ENCODE results near the gene TMTC3.

TMTC3 gene

DNA sequence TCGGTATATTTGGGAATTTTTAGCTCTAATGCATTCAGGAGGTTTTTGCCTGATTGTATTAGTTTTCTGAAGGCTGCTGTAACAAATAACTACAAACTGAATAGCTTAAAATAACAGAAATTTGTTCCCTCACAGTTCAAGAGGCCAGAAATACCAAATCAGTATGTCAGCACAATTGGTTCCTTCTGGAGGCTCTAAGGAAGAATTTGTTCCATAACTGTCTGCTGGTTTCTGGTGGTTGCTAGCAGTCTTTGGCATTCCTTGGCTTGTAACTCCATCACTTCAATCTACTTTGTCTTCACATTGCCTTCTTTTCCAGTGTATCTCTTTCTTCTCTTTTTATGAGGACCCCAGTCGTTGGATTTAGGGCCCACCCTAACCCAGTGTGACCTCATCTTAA, 21.3 kb downstream of the TMTC3 start:
- Histone ChIP-seq H2BK5ac (ENCODE audit: low read length) (no peak overlapping the region), H3K79me1 (ENCODE audit: low read depth, low read length) (no peaks in the 10 kb centered on the region), H3K27ac (replicated peaks; ENCODE audit: low read length) (no peak overlapping the region), H3K36me3 (replicated peaks in 1 of 2; ENCODE audit: control insufficient read depth in 2 of 2, insufficient read depth in 2 of 2, low read length in 2 of 2) (peaks cover 1 to 57% of the 10 kb centered on the region in 2 donors), H4K8ac (ENCODE audit: low read depth, low read length) (no peak overlapping the region), H3K27me3 (ENCODE audit: control insufficient read depth in 3 of 3, insufficient read depth in 3 of 3, low read depth in 1 of 3, low read length in 3 of 3) (no peaks in the 10 kb centered on the region), H3K9me3 (replicated peaks in 1 of 2; ENCODE audit: control insufficient read depth in 2 of 2, insufficient read depth in 1 of 2, low read depth in 1 of 2, low read length in 2 of 2) (no peaks in the 10 kb centered on the region), H3K4me2 (ENCODE audit: insufficient read depth, low read length, poor library complexity, severe bottlenecking) (no peak overlapping the region), H3K4me3 (ENCODE audit: low read length in 2 of 2) (no peak overlapping the region), H2BK15ac (ENCODE audit: low read length) (no peak overlapping the region), H2BK120ac (ENCODE audit: low read depth, low read length) (no peak overlapping the region), H4K91ac (ENCODE audit: low read depth, low read length, poor library complexity) (no peak overlapping the region), H3K14ac (ENCODE audit: low read length) (no peak overlapping the region), H2BK12ac (ENCODE audit: low read length) (no peak overlapping the region), H3K4me1 (ENCODE audit: control insufficient read depth in 2 of 2, insufficient read depth in 1 of 2, low read depth in 1 of 2, low read length in 2 of 2) (no peaks in the 10 kb centered on the region), H2AFZ (ENCODE audit: low read length) (no peak overlapping the region), H2AK5ac (ENCODE audit: low read depth, low read length) (no peak overlapping the region), H3K9ac (ENCODE audit: low read depth, low read length, poor library complexity) (no peak overlapping the region), H3K18ac (ENCODE audit: low read length) (no peak overlapping the region), H3K23ac (ENCODE audit: low read depth, low read length, poor library complexity) (no peak overlapping the region), H3K4ac (ENCODE audit: low read length) (no peak overlapping the region)
- WGBS, 2 donors (ENCODE audit: extremely low coverage in 2 of 2, insufficient read length in 2 of 2, insufficient replicate concordance in 1 of 2), result no CpG with 5 or more reads among the region's 2 CpGs
- DNase-seq (ENCODE audit: low spot score), result no peak

DNA sequence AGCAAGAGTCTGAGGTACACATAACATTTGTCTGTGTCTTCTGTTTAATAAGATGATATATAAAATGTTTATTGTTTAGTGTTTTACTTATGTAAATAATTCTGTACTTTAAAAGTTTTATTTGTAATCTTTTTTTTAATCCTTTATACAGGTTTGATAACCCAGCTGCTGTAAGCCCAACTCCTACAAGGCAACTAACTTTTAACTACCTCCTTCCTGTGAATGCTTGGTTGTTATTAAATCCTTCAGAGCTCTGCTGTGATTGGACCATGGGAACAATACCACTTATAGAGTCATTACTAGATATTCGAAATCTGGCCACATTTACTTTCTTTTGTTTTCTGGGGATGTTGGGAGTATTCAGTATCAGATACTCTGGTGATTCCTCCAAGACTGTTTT, 24.1 kb downstream of the TMTC3 start:
- Histone ChIP-seq H2BK12ac (ENCODE audit: low read length) (no peak overlapping the region), H3K23ac (ENCODE audit: low read depth, low read length, poor library complexity) (no peak overlapping the region), H3K4me2 (ENCODE audit: insufficient read depth, low read length, poor library complexity, severe bottlenecking) (no peak overlapping the region), H2BK5ac (ENCODE audit: low read length) (no peak overlapping the region), H3K18ac (ENCODE audit: low read length) (no peak overlapping the region), H3K4me3 (ENCODE audit: low read length in 2 of 2) (no peak overlapping the region), H3K4ac (ENCODE audit: low read length) (no peak overlapping the region), H3K9ac (ENCODE audit: low read depth, low read length, poor library complexity) (no peak overlapping the region), H3K79me1 (ENCODE audit: low read depth, low read length) (no peaks in the 10 kb centered on the region), H2BK120ac (ENCODE audit: low read depth, low read length) (no peak overlapping the region), H3K14ac (ENCODE audit: low read length) (no peak overlapping the region), H3K27ac (replicated peaks; ENCODE audit: low read length) (no peak overlapping the region), H3K4me1 (ENCODE audit: control insufficient read depth in 2 of 2, insufficient read depth in 1 of 2, low read depth in 1 of 2, low read length in 2 of 2) (no peaks in the 10 kb centered on the region), H3K36me3 (replicated peaks in 1 of 2; ENCODE audit: control insufficient read depth in 2 of 2, insufficient read depth in 2 of 2, low read length in 2 of 2) (peaks cover 1 to 59% of the 10 kb centered on the region in 2 donors), H2AK5ac (ENCODE audit: low read depth, low read length) (no peak overlapping the region), H2BK15ac (ENCODE audit: low read length) (no peak overlapping the region), H3K9me3 (replicated peaks in 1 of 2; ENCODE audit: control insufficient read depth in 2 of 2, insufficient read depth in 1 of 2, low read depth in 1 of 2, low read length in 2 of 2) (no peaks in the 10 kb centered on the region), H3K27me3 (ENCODE audit: control insufficient read depth in 3 of 3, insufficient read depth in 3 of 3, low read depth in 1 of 3, low read length in 3 of 3) (no peaks in the 10 kb centered on the region), H4K8ac (ENCODE audit: low read depth, low read length) (no peak overlapping the region), H4K91ac (ENCODE audit: low read depth, low read length, poor library complexity) (no peak overlapping the region), H2AFZ (ENCODE audit: low read length) (no peak overlapping the region)
- WGBS, 2 donors (ENCODE audit: extremely low coverage in 2 of 2, insufficient read length in 2 of 2, insufficient replicate concordance in 1 of 2), result no CpG with 5 or more reads among the region's 1 CpG
- DNase-seq (ENCODE audit: low spot score), result no peak

DNA sequence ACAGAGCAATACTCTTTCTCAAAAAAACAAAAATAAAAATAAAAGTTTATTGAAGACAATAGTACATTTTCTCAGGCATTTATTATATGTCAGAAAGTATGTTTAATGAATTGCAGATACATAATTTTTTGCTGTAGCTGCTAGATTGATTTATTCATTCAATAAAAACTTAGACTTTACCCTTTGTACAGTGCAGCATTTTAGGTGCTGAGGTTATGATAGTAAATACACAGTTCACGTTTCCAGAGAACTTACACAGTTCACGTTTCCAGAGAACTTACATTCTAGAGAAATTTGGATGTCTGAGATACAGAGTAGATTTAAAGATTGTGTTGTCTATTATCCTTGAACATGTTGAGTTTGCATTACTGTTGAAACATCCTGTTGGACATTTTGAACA, 25.3 kb downstream of the TMTC3 start:
- Histone ChIP-seq H3K9ac (ENCODE audit: low read depth, low read length, poor library complexity) (no peak overlapping the region), H2BK5ac (ENCODE audit: low read length) (no peak overlapping the region), H4K91ac (ENCODE audit: low read depth, low read length, poor library complexity) (no peak overlapping the region), H3K23ac (ENCODE audit: low read depth, low read length, poor library complexity) (no peak overlapping the region), H3K27ac (replicated peaks; ENCODE audit: low read length) (no peak overlapping the region), H4K8ac (ENCODE audit: low read depth, low read length) (no peak overlapping the region), H3K4me3 (ENCODE audit: low read length in 2 of 2) (no peak overlapping the region), H3K4ac (ENCODE audit: low read length) (no peak overlapping the region), H3K79me1 (ENCODE audit: low read depth, low read length) (no peaks in the 10 kb centered on the region), H3K36me3 (replicated peaks in 1 of 2; ENCODE audit: control insufficient read depth in 2 of 2, insufficient read depth in 2 of 2, low read length in 2 of 2) (peaks cover 1 to 56% of the 10 kb centered on the region in 2 donors), H3K14ac (ENCODE audit: low read length) (no peak overlapping the region), H2BK12ac (ENCODE audit: low read length) (no peak overlapping the region), H3K4me1 (ENCODE audit: control insufficient read depth in 2 of 2, insufficient read depth in 1 of 2, low read depth in 1 of 2, low read length in 2 of 2) (no peaks in the 10 kb centered on the region), H3K27me3 (ENCODE audit: control insufficient read depth in 3 of 3, insufficient read depth in 3 of 3, low read depth in 1 of 3, low read length in 3 of 3) (no peaks in the 10 kb centered on the region), H3K18ac (ENCODE audit: low read length) (no peak overlapping the region), H2BK120ac (ENCODE audit: low read depth, low read length) (no peak overlapping the region), H2BK15ac (ENCODE audit: low read length) (no peak overlapping the region), H3K9me3 (replicated peaks in 1 of 2; ENCODE audit: control insufficient read depth in 2 of 2, insufficient read depth in 1 of 2, low read depth in 1 of 2, low read length in 2 of 2) (no peaks in the 10 kb centered on the region), H2AK5ac (ENCODE audit: low read depth, low read length) (no peak overlapping the region), H2AFZ (ENCODE audit: low read length) (no peak overlapping the region), H3K4me2 (ENCODE audit: insufficient read depth, low read length, poor library complexity, severe bottlenecking) (no peak overlapping the region)
- no peak for DNase-seq (ENCODE audit: low spot score)
- no CpG with 5 or more reads among the region's 2 CpGs for WGBS, 2 donors (ENCODE audit: extremely low coverage in 2 of 2, insufficient read length in 2 of 2, insufficient replicate concordance in 1 of 2)

DNA sequence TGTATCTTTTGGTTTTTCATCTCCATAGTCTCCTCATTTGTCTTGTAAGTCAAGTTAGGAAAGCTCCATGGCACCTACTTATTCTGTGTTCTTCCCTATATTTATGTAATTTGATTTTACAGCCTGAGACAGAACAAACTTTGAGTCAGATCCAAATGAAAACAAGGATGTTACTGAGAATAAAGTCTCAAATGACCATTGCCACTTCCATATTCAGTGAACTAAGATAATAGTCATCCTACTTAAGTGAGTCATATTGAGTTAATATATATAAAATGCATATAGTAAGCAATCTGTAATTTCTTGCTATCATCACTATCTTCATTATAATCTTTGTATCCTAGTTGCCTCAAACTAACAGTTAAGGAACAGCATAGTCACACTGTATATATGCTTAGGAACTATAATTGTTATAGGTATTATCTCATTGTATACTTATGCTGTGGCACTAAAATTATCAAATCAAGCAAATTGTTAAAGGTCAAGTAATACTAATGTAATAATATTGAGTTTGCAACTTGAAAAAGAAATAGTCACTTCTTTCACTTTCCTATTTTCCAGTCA, 30.8 kb downstream of the TMTC3 start:
- no peaks in the 10 kb centered on the region for H3K9me3 ChIP-seq (replicated peaks in 1 of 2; ENCODE audit: control insufficient read depth in 2 of 2, insufficient read depth in 1 of 2, low read depth in 1 of 2, low read length in 2 of 2)
- no peak overlapping the region for H3K4me2 ChIP-seq (ENCODE audit: insufficient read depth, low read length, poor library complexity, severe bottlenecking)
- H2AK5ac ChIP-seq (ENCODE audit: low read depth, low read length), result no peak overlapping the region
- no peak overlapping the region for H2BK5ac ChIP-seq (ENCODE audit: low read length)
- H2AFZ ChIP-seq (ENCODE audit: low read length), result no peak overlapping the region
- no peak overlapping the region for H2BK120ac ChIP-seq (ENCODE audit: low read depth, low read length)
- H3K27me3 ChIP-seq (ENCODE audit: control insufficient read depth in 3 of 3, insufficient read depth in 3 of 3, low read depth in 1 of 3, low read length in 3 of 3), result no peaks in the 10 kb centered on the region
- no peak overlapping the region for H2BK12ac ChIP-seq (ENCODE audit: low read length)
- H3K4me1 ChIP-seq (ENCODE audit: control insufficient read depth in 2 of 2, insufficient read depth in 1 of 2, low read depth in 1 of 2, low read length in 2 of 2), result no peaks in the 10 kb centered on the region
- no peak overlapping the region for H3K4me3 ChIP-seq (ENCODE audit: low read length in 2 of 2)
- peaks cover 2 to 66% of the 10 kb centered on the region in 2 donors for H3K36me3 ChIP-seq (replicated peaks in 1 of 2; ENCODE audit: control insufficient read depth in 2 of 2, insufficient read depth in 2 of 2, low read length in 2 of 2)
- H3K4ac ChIP-seq (ENCODE audit: low read length), result no peak overlapping the region
- no peak overlapping the region for H4K91ac ChIP-seq (ENCODE audit: low read depth, low read length, poor library complexity)
- H3K14ac ChIP-seq (ENCODE audit: low read length), result no peak overlapping the region
- no peak overlapping the region for H3K23ac ChIP-seq (ENCODE audit: low read depth, low read length, poor library complexity)
- no peak overlapping the region for H2BK15ac ChIP-seq (ENCODE audit: low read length)
- no peak overlapping the region for H3K9ac ChIP-seq (ENCODE audit: low read depth, low read length, poor library complexity)
- no peak overlapping the region for H3K27ac ChIP-seq (replicated peaks; ENCODE audit: low read length)
- DNase-seq (ENCODE audit: low spot score), result no peak
- H4K8ac ChIP-seq (ENCODE audit: low read depth, low read length), result no peak overlapping the region
- no peaks in the 10 kb centered on the region for H3K79me1 ChIP-seq (ENCODE audit: low read depth, low read length)
- no peak overlapping the region for H3K18ac ChIP-seq (ENCODE audit: low read length)
